Loucy (cell line): ENCODE results near the gene VPS35L.

Experiments
- H2AFZ ChIP-seq: fragments of 200-600 bp; sonication (generic); 2 replicates; pipeline ENCODE4 v1.6.0; 2016; ENCODE audit warnings: antibody characterized with exemption, mild to moderate bottlenecking, low read length, moderate library complexity
- H3F3A ChIP-seq: fragments of 200-600 bp; 2 replicates; pipeline ENCODE4 v1.6.0; 2016; ENCODE audit warnings: antibody characterized with exemption, low read depth, mild to moderate bottlenecking
- H3K27me3 ChIP-seq: fragments of 200-600 bp; sonication (generic); 2 replicates; pipeline ENCODE4 v1.6.1; 2014; ENCODE audit warnings: low read length, mild to moderate bottlenecking; ENCODE audit not compliant: insufficient read depth, poor library complexity, severe bottlenecking
- H3K36me3 ChIP-seq: fragments of 200-600 bp; sonication (generic); 2 replicates; pipeline ENCODE4 v1.6.1; 2016; ENCODE audit warnings: low read length; ENCODE audit not compliant: insufficient read depth
- H3K4me1 ChIP-seq: fragments of 200-600 bp; sonication (generic); 2 replicates; pipeline ENCODE4 v1.5.1; 2014; ENCODE audit warnings: low read length, mild to moderate bottlenecking; ENCODE audit not compliant: insufficient read depth, poor library complexity, severe bottlenecking
- H3K4me2 ChIP-seq: fragments of 200-600 bp; sonication (generic); 2 replicates; pipeline ENCODE4 v1.6.0; 2014; ENCODE audit warnings: antibody characterized with exemption, low read length, low read depth, mild to moderate bottlenecking; ENCODE audit not compliant: poor library complexity, severe bottlenecking
- H3K4me3 ChIP-seq: fragments of 200-600 bp; sonication (generic); 2 replicates; pipeline ENCODE4 v1.5.1; 2014; ENCODE audit warnings: low read length, mild to moderate bottlenecking, mixed read lengths; ENCODE audit not compliant: poor library complexity, severe bottlenecking
- H3K79me2 ChIP-seq: fragments of 200-600 bp; sonication (generic); 2 replicates; pipeline ENCODE4 v1.6.1; 2014; ENCODE audit warnings: low read length; ENCODE audit not compliant: insufficient read depth
- H3K9ac ChIP-seq: fragments of 200-600 bp; sonication (generic); 2 replicates; pipeline ENCODE4 v1.6.0; 2014; ENCODE audit warnings: mild to moderate bottlenecking, low read depth, low read length, moderate library complexity; ENCODE audit not compliant: poor library complexity, severe bottlenecking
- H3K9me2 ChIP-seq: fragments of 200-600 bp; sonication (generic); replicated peaks from 2 replicates; pipeline ENCODE4 v1.6.1; 2016; ENCODE audit warnings: low read depth, low read length, mixed read lengths
- H3K9me3 ChIP-seq: fragments of 200-600 bp; sonication (generic); 2 replicates; pipeline ENCODE4 v1.6.1; 2014; ENCODE audit warnings: mild to moderate bottlenecking, antibody characterized with exemption, low read length, low read depth; ENCODE audit not compliant: insufficient read depth
- H4K20me1 ChIP-seq: fragments of 200-600 bp; sonication (generic); 2 replicates; pipeline ENCODE4 v1.6.0; 2014; ENCODE audit warnings: antibody characterized with exemption, low read length, mild to moderate bottlenecking; ENCODE audit not compliant: insufficient read depth, poor library complexity, severe bottlenecking
- EZH2phosphoT487 ChIP-seq: fragments of 200-600 bp; IDR thresholded peaks from 2 replicates; pipeline ENCODE4 v1.6.1; 2018; ENCODE audit warnings: antibody characterized with exemption, mild to moderate bottlenecking, moderate library complexity, borderline replicate concordance
- TF ChIP-seq, protein P1 (sequence below): fragments of 200-600 bp; sonication (generic); conservative IDR thresholded peaks from 2 replicates; pipeline ENCODE4 v1.5.1; 2014; ENCODE audit warnings: mild to moderate bottlenecking, antibody characterized with exemption, low read length

Gene VPS35L

GRCh38 chr16:19649980-19650379 is 94.5 kb downstream of the VPS35L start:
- Histone ChIP-seq H3F3A (no peaks in the 10 kb centered on the region), H4K20me1 (no peaks in the 10 kb centered on the region), H3K79me2 (no peaks in the 10 kb centered on the region), H2AFZ (no peak overlapping the region), H3K9me3 (no peaks in the 10 kb centered on the region), H3K9me2 (no peaks in the 10 kb centered on the region), H3K4me1 (no peaks in the 10 kb centered on the region), H3K4me2 (no peak overlapping the region), H3K27me3 (no peaks in the 10 kb centered on the region), H3K36me3 (no peaks in the 10 kb centered on the region), H3K9ac (no peak overlapping the region), H3K4me3 (no peak overlapping the region)
- no peak for TF ChIP-seq EZH2phosphoT487
- TF ChIP-seq, protein P1, sequence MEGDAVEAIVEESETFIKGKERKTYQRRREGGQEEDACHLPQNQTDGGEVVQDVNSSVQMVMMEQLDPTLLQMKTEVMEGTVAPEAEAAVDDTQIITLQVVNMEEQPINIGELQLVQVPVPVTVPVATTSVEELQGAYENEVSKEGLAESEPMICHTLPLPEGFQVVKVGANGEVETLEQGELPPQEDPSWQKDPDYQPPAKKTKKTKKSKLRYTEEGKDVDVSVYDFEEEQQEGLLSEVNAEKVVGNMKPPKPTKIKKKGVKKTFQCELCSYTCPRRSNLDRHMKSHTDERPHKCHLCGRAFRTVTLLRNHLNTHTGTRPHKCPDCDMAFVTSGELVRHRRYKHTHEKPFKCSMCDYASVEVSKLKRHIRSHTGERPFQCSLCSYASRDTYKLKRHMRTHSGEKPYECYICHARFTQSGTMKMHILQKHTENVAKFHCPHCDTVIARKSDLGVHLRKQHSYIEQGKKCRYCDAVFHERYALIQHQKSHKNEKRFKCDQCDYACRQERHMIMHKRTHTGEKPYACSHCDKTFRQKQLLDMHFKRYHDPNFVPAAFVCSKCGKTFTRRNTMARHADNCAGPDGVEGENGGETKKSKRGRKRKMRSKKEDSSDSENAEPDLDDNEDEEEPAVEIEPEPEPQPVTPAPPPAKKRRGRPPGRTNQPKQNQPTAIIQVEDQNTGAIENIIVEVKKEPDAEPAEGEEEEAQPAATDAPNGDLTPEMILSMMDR = no peak

- no peaks in the 10 kb centered on the region for H4K20me1 ChIP-seq
- no peak overlapping the region for H3K4me3 ChIP-seq
- no peaks in the 10 kb centered on the region for H3K9me2 ChIP-seq
- no peaks in the 10 kb centered on the region for H3F3A ChIP-seq
- no peaks in the 10 kb centered on the region for H3K36me3 ChIP-seq
- H3K4me1 ChIP-seq = no peaks in the 10 kb centered on the region
- H3K9me3 ChIP-seq = no peaks in the 10 kb centered on the region
- no peak overlapping the region for H2AFZ ChIP-seq
- no peaks in the 10 kb centered on the region for H3K79me2 ChIP-seq
- H3K27me3 ChIP-seq = no peaks in the 10 kb centered on the region
- TF ChIP-seq EZH2phosphoT487 = no peak
- TF ChIP-seq, protein P1 = no peak
- no peak overlapping the region for H3K4me2 ChIP-seq
- H3K9ac ChIP-seq = no peak overlapping the region
These were observed 98.6 kb downstream of the VPS35L start for GRCh38 chr16:19654147-19654546.

- no peak overlapping the region for H3K9ac ChIP-seq
- H3K27me3 ChIP-seq = no peaks in the 10 kb centered on the region
- TF ChIP-seq EZH2phosphoT487 = no peak
- TF ChIP-seq, protein P1 = no peak
- H3K9me3 ChIP-seq = no peaks in the 10 kb centered on the region
- no peaks in the 10 kb centered on the region for H4K20me1 ChIP-seq
- H3K36me3 ChIP-seq = no peaks in the 10 kb centered on the region
- H3F3A ChIP-seq = no peaks in the 10 kb centered on the region
- no peak overlapping the region for H3K4me2 ChIP-seq
- no peaks in the 10 kb centered on the region for H3K9me2 ChIP-seq
- no peak overlapping the region for H2AFZ ChIP-seq
- H3K4me1 ChIP-seq = no peaks in the 10 kb centered on the region
- no peak overlapping the region for H3K4me3 ChIP-seq
- no peaks in the 10 kb centered on the region for H3K79me2 ChIP-seq
These were observed 99.8 kb downstream of the VPS35L start for GRCh38 chr16:19655242-19655777.
